Measurements from ENCODE around the gene SEC24C. TPM values are rescaled to one million over a fixed set of nuclear protein-coding genes. Genes with fewer than 3 reads are reported as not detected.

SEC24C gene
- total RNA-seq, 6 experiments from 2014 or later = 39.4 to 43.4 (median 41.0) TPM

DNA sequence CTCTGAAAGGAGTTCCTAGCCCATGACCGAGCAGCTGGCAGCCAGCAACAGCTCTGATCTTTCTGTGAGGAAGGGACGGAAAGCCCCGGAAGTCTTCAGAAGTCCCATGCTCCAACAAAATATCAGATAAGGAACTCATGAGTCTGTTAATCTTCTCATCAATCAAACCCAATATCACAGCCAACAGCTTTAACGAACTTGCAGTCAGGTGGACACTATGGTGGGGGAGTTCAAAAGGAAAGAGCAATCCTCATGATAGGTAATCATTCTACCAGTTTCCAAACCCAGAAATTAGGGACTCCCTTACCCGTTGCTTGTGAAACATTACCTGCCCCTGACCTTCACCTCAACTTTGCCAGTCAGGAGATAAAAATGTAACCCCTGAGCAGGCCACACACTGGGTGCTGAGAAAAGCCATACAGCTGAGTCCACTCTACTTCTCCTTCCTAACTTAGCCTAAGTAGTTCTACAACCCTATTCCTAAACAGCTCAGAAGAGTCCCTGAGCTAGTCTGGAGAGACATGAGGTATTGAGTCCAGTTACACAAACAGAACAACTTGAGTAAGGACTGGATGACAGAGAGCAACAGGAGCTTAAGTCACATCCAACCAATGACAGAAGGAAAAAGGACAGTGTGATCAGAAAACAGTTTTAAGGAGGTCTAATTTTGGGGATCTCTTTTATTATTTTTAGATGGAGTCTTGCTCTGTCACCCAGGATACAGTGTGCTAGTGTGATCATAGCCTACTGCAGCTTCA, 65.1 kb downstream of the SEC24C start:
- no peak overlapping the region for H3K4me3 ChIP-seq
- H3K36me3 ChIP-seq = peaks cover 0 to 28% (median 11%) of the 10 kb centered on the region in 4 donors
- no peak overlapping the region for H3K27ac ChIP-seq
- intact Hi-C loops (cut with DNase I) = no loop called here
- no peaks in the 10 kb centered on the region for H3K9me3 ChIP-seq
- WGBS (ENCODE audit: insufficient coverage, low coverage, low lambda C conversion rate, missing lambda C conversion rate) = 42% methylated on average over 3 of the region's 5 CpGs
- H3K4me1 ChIP-seq = peaks cover 0 to 23% (median 0%) of the 10 kb centered on the region in 4 donors
- H3K27me3 ChIP-seq = no peaks in the 10 kb centered on the region
- no peak for DNase-seq
- ATAC-seq = no peak
- TF ChIP-seq, protein P1, sequence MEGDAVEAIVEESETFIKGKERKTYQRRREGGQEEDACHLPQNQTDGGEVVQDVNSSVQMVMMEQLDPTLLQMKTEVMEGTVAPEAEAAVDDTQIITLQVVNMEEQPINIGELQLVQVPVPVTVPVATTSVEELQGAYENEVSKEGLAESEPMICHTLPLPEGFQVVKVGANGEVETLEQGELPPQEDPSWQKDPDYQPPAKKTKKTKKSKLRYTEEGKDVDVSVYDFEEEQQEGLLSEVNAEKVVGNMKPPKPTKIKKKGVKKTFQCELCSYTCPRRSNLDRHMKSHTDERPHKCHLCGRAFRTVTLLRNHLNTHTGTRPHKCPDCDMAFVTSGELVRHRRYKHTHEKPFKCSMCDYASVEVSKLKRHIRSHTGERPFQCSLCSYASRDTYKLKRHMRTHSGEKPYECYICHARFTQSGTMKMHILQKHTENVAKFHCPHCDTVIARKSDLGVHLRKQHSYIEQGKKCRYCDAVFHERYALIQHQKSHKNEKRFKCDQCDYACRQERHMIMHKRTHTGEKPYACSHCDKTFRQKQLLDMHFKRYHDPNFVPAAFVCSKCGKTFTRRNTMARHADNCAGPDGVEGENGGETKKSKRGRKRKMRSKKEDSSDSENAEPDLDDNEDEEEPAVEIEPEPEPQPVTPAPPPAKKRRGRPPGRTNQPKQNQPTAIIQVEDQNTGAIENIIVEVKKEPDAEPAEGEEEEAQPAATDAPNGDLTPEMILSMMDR (IDR thresholded peaks at IDR 0.05) = no peak
- no peak for TF ChIP-seq POLR2A (IDR thresholded peaks at IDR 0.05)

- no peaks in the 10 kb centered on the region for H3K9me3 ChIP-seq
- peaks cover 0 to 23% (median 0%) of the 10 kb centered on the region in 4 donors for H3K4me1 ChIP-seq
- H3K27ac ChIP-seq = peak overlapping the region in 1 of 3 donors; percentile 86
- TF ChIP-seq POLR2A (IDR thresholded peaks at IDR 0.05) = no peak
- TF ChIP-seq, protein P1 (IDR thresholded peaks at IDR 0.05) = no peak
- ATAC-seq = no peak
- H3K27me3 ChIP-seq = no peaks in the 10 kb centered on the region
- intact Hi-C loops (cut with DNase I) = no loop called here
- H3K36me3 ChIP-seq = peaks cover 0 to 24% (median 9%) of the 10 kb centered on the region in 4 donors
- peak overlapping the region; percentile 89 to 96 (median 95) for H3K4me3 ChIP-seq
- DNase-seq = no peak
- 68% methylated on average over 7 of the region's 7 CpGs for WGBS (ENCODE audit: insufficient coverage, low coverage, low lambda C conversion rate, missing lambda C conversion rate)
Measured at GRCh38 chr10:73810358-73810734, 66.2 kb downstream of the SEC24C start.

DNA sequence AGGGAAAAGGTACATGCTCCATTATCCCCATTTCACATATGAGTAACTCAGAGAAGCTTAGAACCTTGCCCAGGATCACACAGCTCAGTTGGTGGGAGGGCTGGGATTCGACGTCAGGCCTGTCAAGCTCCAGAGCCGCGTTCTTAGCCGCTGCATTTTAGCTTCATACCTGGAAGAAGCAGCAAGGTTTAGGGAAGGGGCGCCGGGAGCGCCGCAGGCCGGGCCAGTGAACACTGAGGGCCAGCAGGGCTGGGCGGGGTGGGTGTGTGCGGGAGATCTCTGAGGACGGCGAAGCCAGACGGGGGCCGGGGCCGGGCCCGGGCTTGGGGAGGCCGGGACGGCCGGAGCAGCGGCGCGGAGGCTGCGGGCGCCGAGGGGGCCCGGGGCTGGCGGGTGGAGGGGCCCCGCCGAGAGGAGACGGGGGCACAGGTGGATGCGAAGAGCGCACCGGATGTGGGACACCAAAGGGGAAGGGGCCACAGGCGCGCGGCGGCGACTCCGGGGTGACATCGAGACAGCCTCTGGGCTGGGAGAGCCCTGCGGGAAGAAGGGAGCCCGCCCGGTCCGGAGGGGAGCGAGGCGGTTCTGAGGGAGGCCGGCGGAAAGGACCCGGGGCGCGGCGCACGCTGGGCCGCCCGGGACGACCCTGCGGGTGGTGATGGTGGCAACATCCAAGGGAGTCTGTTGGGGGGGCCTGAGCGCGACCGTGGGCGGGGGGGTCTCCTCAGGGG, 66.7 kb downstream of the SEC24C start:
- Histone ChIP-seq H3K4me3 (peak overlapping the region; percentile 89 to 96 (median 95)), H3K4me1 (peaks cover 0 to 23% (median 0%) of the 10 kb centered on the region in 4 donors), H3K27ac (peak overlapping the region; percentile 86 to 88 (median 88)), H3K36me3 (peaks cover 0 to 18% (median 7%) of the 10 kb centered on the region in 4 donors), H3K27me3 (no peaks in the 10 kb centered on the region), H3K9me3 (no peaks in the 10 kb centered on the region)
- TF ChIP-seq, protein P1 (IDR thresholded peaks at IDR 0.05) = no peak
- TF ChIP-seq POLR2A (IDR thresholded peaks at IDR 0.05) = no peak
- peak in 2 of 3 donors; percentile 61 to 73 for DNase-seq
- intact Hi-C loops (cut with DNase I) = no loop called here
- ATAC-seq = peak; percentile 2 to 24 (median 7)
- 0% methylated on average over 7 of the region's 63 CpGs for WGBS (ENCODE audit: insufficient coverage, low coverage, low lambda C conversion rate, missing lambda C conversion rate)

DNA sequence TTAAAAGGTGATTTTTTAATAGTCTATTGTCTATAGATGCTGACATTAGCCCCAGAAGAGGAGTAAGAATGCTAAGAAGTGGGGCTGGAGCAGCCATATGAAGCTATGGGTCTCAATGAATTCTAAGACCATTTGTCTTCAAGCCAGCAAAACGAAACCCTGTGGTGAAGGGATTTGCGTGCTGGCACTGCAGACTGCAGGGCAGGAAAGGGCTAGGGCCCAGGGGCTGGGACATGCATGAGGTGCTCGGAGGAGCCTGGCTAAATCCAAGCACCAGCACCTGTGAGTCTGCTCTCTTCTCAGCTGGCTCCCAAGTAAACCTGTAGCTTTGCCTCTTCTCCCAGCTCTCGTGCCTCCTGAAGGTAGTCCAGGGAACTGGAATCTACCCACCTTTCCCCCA, 68.5 kb downstream of the SEC24C start:
- no peaks in the 10 kb centered on the region for H3K9me3 ChIP-seq
- intact Hi-C loops (cut with DNase I) = no loop called here
- no peak overlapping the region for H3K4me3 ChIP-seq
- H3K27me3 ChIP-seq = no peaks in the 10 kb centered on the region
- 97% methylated on average over 4 of the region's 4 CpGs for WGBS (ENCODE audit: insufficient coverage, low coverage, low lambda C conversion rate, missing lambda C conversion rate)
- peaks cover 0 to 34% (median 6%) of the 10 kb centered on the region in 4 donors for H3K4me1 ChIP-seq
- peaks cover 0 to 8% (median 0%) of the 10 kb centered on the region in 4 donors for H3K36me3 ChIP-seq
- DNase-seq = peak in 1 of 3 donors; percentile 25
- TF ChIP-seq, protein P1 (IDR thresholded peaks at IDR 0.05) = no peak
- TF ChIP-seq POLR2A (IDR thresholded peaks at IDR 0.05) = no peak
- no peak for ATAC-seq
- no peak overlapping the region for H3K27ac ChIP-seq

Measured in right lobe of liver (tissue), 6 donors.